ENCODE measurements around the gene CCDC61.
A peak's percentile ranks its signal among the peaks of the same experiment; 100 is the strongest.

The CCDC61 gene

GRCh38 chr19:45962021-45962420 lies 33.2 kb upstream of the CCDC61 start:
- no peak overlapping the region for H3K4me3 Mint-ChIP-seq
- H3K27ac Mint-ChIP-seq (ENCODE audit: low read depth) = no peak overlapping the region
- H3K9me3 Mint-ChIP-seq = no peaks in the 10 kb centered on the region
- H3K4me1 Mint-ChIP-seq = peaks cover 6% of the 10 kb centered on the region
- ATAC-seq (replicated peaks; ENCODE audit: extremely low read depth, poor library complexity, severe bottlenecking) = no peak
- DNase-seq (ENCODE audit: low spot score in 2 of 2) = no peak
- H3K27me3 Mint-ChIP-seq = peaks cover 69% of the 10 kb centered on the region
- H3K36me3 Mint-ChIP-seq (ENCODE audit: insufficient read depth) = peaks cover 3% of the 10 kb centered on the region

GRCh38 chr19:45967246-45967645 lies 28.0 kb upstream of the CCDC61 start:
- ATAC-seq (replicated peaks; ENCODE audit: extremely low read depth, poor library complexity, severe bottlenecking) = no peak
- no peaks in the 10 kb centered on the region for H3K9me3 Mint-ChIP-seq
- H3K27ac Mint-ChIP-seq (ENCODE audit: low read depth) = no peak overlapping the region
- H3K27me3 Mint-ChIP-seq = peaks cover 81% of the 10 kb centered on the region
- H3K4me3 Mint-ChIP-seq = no peak overlapping the region
- no peak for DNase-seq (ENCODE audit: low spot score in 2 of 2)
- H3K36me3 Mint-ChIP-seq (ENCODE audit: insufficient read depth) = no peaks in the 10 kb centered on the region
- H3K4me1 Mint-ChIP-seq = peaks cover 11% of the 10 kb centered on the region

GRCh38 chr19:45968626-45969025 lies 26.6 kb upstream of the CCDC61 start:
- Mint-ChIP-seq H3K36me3 (ENCODE audit: insufficient read depth) (no peaks in the 10 kb centered on the region), H3K27ac (ENCODE audit: low read depth) (no peak overlapping the region), H3K4me3 (no peak overlapping the region), H3K9me3 (no peaks in the 10 kb centered on the region), H3K27me3 (peaks cover 86% of the 10 kb centered on the region), H3K4me1 (peaks cover 17% of the 10 kb centered on the region)
- no peak for ATAC-seq (replicated peaks; ENCODE audit: extremely low read depth, poor library complexity, severe bottlenecking)
- DNase-seq (ENCODE audit: low spot score in 2 of 2) = no peak

GRCh38 chr19:45969676-45970075 lies 25.6 kb upstream of the CCDC61 start:
- Mint-ChIP-seq H3K27me3 (peaks cover 86% of the 10 kb centered on the region), H3K36me3 (ENCODE audit: insufficient read depth) (no peaks in the 10 kb centered on the region), H3K27ac (ENCODE audit: low read depth) (no peak overlapping the region)

GRCh38 chr19:45971260-45971902 lies 23.9 kb upstream of the CCDC61 start:
- H3K4me1 Mint-ChIP-seq = peaks cover 17% of the 10 kb centered on the region
- H3K27me3 Mint-ChIP-seq = peaks cover 86% of the 10 kb centered on the region
- peak overlapping the region; percentile 1 for H3K27ac Mint-ChIP-seq (ENCODE audit: low read depth)
- H3K9me3 Mint-ChIP-seq = no peaks in the 10 kb centered on the region
- H3K36me3 Mint-ChIP-seq (ENCODE audit: insufficient read depth) = no peaks in the 10 kb centered on the region
- ATAC-seq (replicated peaks; ENCODE audit: extremely low read depth, poor library complexity, severe bottlenecking) (no peak), DNase-seq (ENCODE audit: low spot score in 2 of 2) (no peak)
- H3K4me3 Mint-ChIP-seq = peak overlapping the region; percentile 24

More at GRCh38 chr19:45969676-45970075, 25.6 kb upstream of the CCDC61 start:
- peaks cover 17% of the 10 kb centered on the region for H3K4me1 Mint-ChIP-seq
- ATAC-seq (replicated peaks; ENCODE audit: extremely low read depth, poor library complexity, severe bottlenecking) = no peak
- no peaks in the 10 kb centered on the region for H3K9me3 Mint-ChIP-seq
- no peak for DNase-seq (ENCODE audit: low spot score in 2 of 2)
- H3K4me3 Mint-ChIP-seq = no peak overlapping the region

- DNase-seq (ENCODE audit: low spot score in 2 of 2) (peak in 1 of 2 donors; percentile 24), ATAC-seq (replicated peaks; ENCODE audit: extremely low read depth, poor library complexity, severe bottlenecking) (peak; percentile 78)
- Mint-ChIP-seq H3K27me3 (peaks cover 91% of the 10 kb centered on the region), H3K36me3 (ENCODE audit: insufficient read depth) (no peaks in the 10 kb centered on the region), H3K4me1 (peaks cover 17% of the 10 kb centered on the region), H3K9me3 (no peaks in the 10 kb centered on the region), H3K4me3 (peak overlapping the region; percentile 24), H3K27ac (ENCODE audit: low read depth) (peak overlapping the region; percentile 1)
Measured at GRCh38 chr19:45972081-45972946, 23.0 kb upstream of the CCDC61 start.

GRCh38 chr19:45972947-45973540 lies 22.2 kb upstream of the CCDC61 start:
- no peak for ATAC-seq (replicated peaks; ENCODE audit: extremely low read depth, poor library complexity, severe bottlenecking)
- Mint-ChIP-seq H3K27me3 (peaks cover 91% of the 10 kb centered on the region), H3K9me3 (no peaks in the 10 kb centered on the region), H3K4me3 (peak overlapping the region; percentile 24), H3K36me3 (ENCODE audit: insufficient read depth) (no peaks in the 10 kb centered on the region), H3K4me1 (peaks cover 17% of the 10 kb centered on the region), H3K27ac (ENCODE audit: low read depth) (no peak overlapping the region)
- no peak for DNase-seq (ENCODE audit: low spot score in 2 of 2)

GRCh38 chr19:45973553-45974338 lies 21.5 kb upstream of the CCDC61 start, which contains the start of gene NOVA2:
Gene NOVA2, minus strand, starts transcription at chr19:45973865. Its CDS starts 514 bp downstream, at chr19:45973351.
- no peak within 1 kb of the TSS for H3K27ac Mint-ChIP-seq (ENCODE audit: low read depth)

GRCh38 chr19:45975306-45976070 lies 19.8 kb upstream of the CCDC61 start:
- no peak for DNase-seq (ENCODE audit: low spot score in 2 of 2)
- H3K4me3 Mint-ChIP-seq = no peak overlapping the region
- peaks cover 17% of the 10 kb centered on the region for H3K4me1 Mint-ChIP-seq
- no peaks in the 10 kb centered on the region for H3K36me3 Mint-ChIP-seq (ENCODE audit: insufficient read depth)
- H3K27ac Mint-ChIP-seq (ENCODE audit: low read depth) = no peak overlapping the region
- no peaks in the 10 kb centered on the region for H3K9me3 Mint-ChIP-seq
- ATAC-seq (replicated peaks; ENCODE audit: extremely low read depth, poor library complexity, severe bottlenecking) = no peak
- H3K27me3 Mint-ChIP-seq = peaks cover 85% of the 10 kb centered on the region

More at GRCh38 chr19:45973553-45974338, 21.5 kb upstream of the CCDC61 start, which contains the start of gene NOVA2:
- Mint-ChIP-seq H3K4me3 (peak within 1 kb of the TSS; percentile 24), H3K4me1 (peaks cover 17% of the 10 kb centered on the region), H3K27me3 (peaks cover 89% of the 10 kb centered on the region), H3K9me3 (no peaks in the 10 kb centered on the region), H3K36me3 (ENCODE audit: insufficient read depth) (no peaks in the 10 kb centered on the region)
- no peak for DNase-seq (ENCODE audit: low spot score in 2 of 2)
- no peak for ATAC-seq (replicated peaks; ENCODE audit: extremely low read depth, poor library complexity, severe bottlenecking)

- H3K4me1 Mint-ChIP-seq = peaks cover 14% of the 10 kb centered on the region
- DNase-seq (ENCODE audit: low spot score in 2 of 2) (no peak), ATAC-seq (replicated peaks; ENCODE audit: extremely low read depth, poor library complexity, severe bottlenecking) (no peak)
- H3K27me3 Mint-ChIP-seq = peaks cover 82% of the 10 kb centered on the region
- H3K36me3 Mint-ChIP-seq (ENCODE audit: insufficient read depth) = no peaks in the 10 kb centered on the region
- no peaks in the 10 kb centered on the region for H3K9me3 Mint-ChIP-seq
- no peak overlapping the region for H3K4me3 Mint-ChIP-seq
- H3K27ac Mint-ChIP-seq (ENCODE audit: low read depth) = no peak overlapping the region
Measured at GRCh38 chr19:45976178-45976577, 19.1 kb upstream of the CCDC61 start.

- Mint-ChIP-seq H3K36me3 (ENCODE audit: insufficient read depth) (no peaks in the 10 kb centered on the region), H3K27ac (ENCODE audit: low read depth) (no peak overlapping the region), H3K4me3 (no peak overlapping the region), H3K9me3 (no peaks in the 10 kb centered on the region), H3K4me1 (no peaks in the 10 kb centered on the region), H3K27me3 (peaks cover 82% of the 10 kb centered on the region)
- DNase-seq (ENCODE audit: low spot score in 2 of 2) (no peak), ATAC-seq (replicated peaks; ENCODE audit: extremely low read depth, poor library complexity, severe bottlenecking) (no peak)
Measured at GRCh38 chr19:45978156-45978555, 17.1 kb upstream of the CCDC61 start.

Data from central memory CD8-positive, alpha-beta T cell (primary cell).